K562 (cell line): ENCODE measurements around the gene ATF5. TPM values are rescaled to one million over a fixed set of nuclear protein-coding genes. Genes with fewer than 3 reads are reported as not detected.

Experiments
- BCOR ChIP-seq: fragments of 450-650 bp; IDR thresholded peaks from 2 replicates; pipeline ENCODE4 v1.6.1; 2016
- CBX1 ChIP-seq: sonication (generic); IDR thresholded peaks from 2 replicates; pipeline ENCODE4 v1.6.1; 2016; ENCODE audit warnings: antibody characterized with exemption, low read depth, mild to moderate bottlenecking
- DLX4 ChIP-seq: fragments of 250-450 bp; sonication (Bioruptor Pico); IDR thresholded peaks from 2 replicates; pipeline ENCODE4 v1.6.1; 2021; ENCODE audit warnings: mild to moderate bottlenecking
- FOXP1 ChIP-seq: sonication (generic); formaldehyde crosslinking; IDR thresholded peaks from 2 replicates; pipeline ENCODE4 v1.8.0; 2022; ENCODE audit warnings: mild to moderate bottlenecking, missing genetic modification reagents
- L3MBTL2 ChIP-seq: fragments of 450-650 bp; IDR thresholded peaks from 2 replicates; pipeline ENCODE4 v1.6.1; 2016; ENCODE audit warnings: mild to moderate bottlenecking, moderate library complexity
- NBN ChIP-seq: fragments of 450-650 bp; IDR thresholded peaks from 2 replicates; pipeline ENCODE4 v1.6.1; 2016; ENCODE audit warnings: low read depth, mild to moderate bottlenecking
- NELFE ChIP-seq: IDR thresholded peaks from 2 replicates; pipeline ENCODE4 v1.6.1; 2011; ENCODE audit warnings: mild to moderate bottlenecking; ENCODE audit not compliant: insufficient read depth, insufficient read length
- NEUROD1 ChIP-seq: fragments of 150-350 bp; IDR thresholded peaks from 2 replicates; pipeline ENCODE4 v1.6.1; 2014; ENCODE audit warnings: borderline replicate concordance, low read length, low read depth; ENCODE audit not compliant: partially characterized antibody
- PHF20 ChIP-seq: fragments of 450-650 bp; IDR thresholded peaks from 2 replicates; pipeline ENCODE4 v1.6.1; 2018; ENCODE audit not compliant: partially characterized antibody
- PRDM10 ChIP-seq: fragments of 450-650 bp; IDR thresholded peaks from 2 replicates; pipeline ENCODE4 v1.6.1; 2018; ENCODE audit not compliant: partially characterized antibody
- SNAPC5 ChIP-seq: fragments of 250-450 bp; sonication (Bioruptor Pico); IDR thresholded peaks from 2 replicates; pipeline ENCODE4 v1.8.0; 2021; ENCODE audit warnings: moderate library complexity, mild to moderate bottlenecking, inconsistent platforms
- TBL1XR1 ChIP-seq, 2 experiments: IDR thresholded peaks; 2 replicates each; pipeline ENCODE4 v1.6.1; 2012; ENCODE audit warnings: improper control_type of control experiment in 2 of 2, low read length in 2 of 2, mild to moderate bottlenecking in 1 of 2
- ZBTB34 ChIP-seq: fragments of 250-450 bp; sonication (Bioruptor Pico); IDR thresholded peaks from 2 replicates; pipeline ENCODE4 v1.8.0; 2021; ENCODE audit warnings: mild to moderate bottlenecking, moderate library complexity
- ZKSCAN8 ChIP-seq: fragments of 200-800 bp; sonication (Bioruptor generic); IDR thresholded peaks from 2 replicates; pipeline ENCODE4 v1.6.1; 2016; ENCODE audit warnings: missing genetic modification characterization, missing compliant biosample characterization
- ZNF609 ChIP-seq: sonication (generic); formaldehyde crosslinking; IDR thresholded peaks from 2 replicates; pipeline ENCODE4 v1.8.1; 2023; ENCODE audit warnings: missing genetic modification reagents, mild to moderate bottlenecking, borderline replicate concordance
- ZNF655 ChIP-seq: fragments of 250-450 bp; sonication (Bioruptor Pico); IDR thresholded peaks from 2 replicates; pipeline ENCODE4 v1.5.0; 2021
- polyA plus RNA-seq, 8 experiments: library from polyadenylated mRNA; depleted of rRNA in 4 of 8; stranded (reverse) in 5 of 8; unstranded in 3 of 8; fragments of >200 nt; fragmentation: Nextera tagmentation in 2 of 8; fragmentation: Illumina TruSeq in 1 of 8; extraction: Ambion mirVana in 2 of 8; extraction: Trizol in 1 of 8; gene quantifications; 2 replicates each; pipeline versions ENCODE4 v1.2.1 to v1.2.3, GENCODE V29; 2011 to 2014; ENCODE audit warnings: inconsistent platforms in 1 of 8, missing spikeins in 1 of 8
- total RNA-seq, 7 experiments: library from RNA; depleted of rRNA in 6 of 7; stranded (reverse); fragments of >200 nt in 6 of 7; fragmentation: Illumina TruSeq in 2 of 7; extraction: Trizol in 2 of 7; gene quantifications; 2 replicates each; pipeline versions ENCODE4 v1.2.1 to v1.2.3, GENCODE V29; 2011 to 2021; ENCODE audit warnings: low replicate concordance in 1 of 7

ATF5 gene
- total and polyA plus RNA-seq, 9 of the 15 experiments (the other 6 are each of a cell fraction or from before 2014, with no cell fraction given), result 3.0 to 57.6 (median 11.1) TPM

GRCh38 chr19:49937750-49938381 is 8.9 kb downstream of the ATF5 start (continued):
- TF ChIP-seq DLX4 (no peak), ZNF609 (CRISPR knock-in tag) (no peak), L3MBTL2 (0 out of 2 replicates have a peak, but pooled peaks have one; percentile 25), NELFE (no peak), SNAPC5 (CRISPR knock-in tag) (no peak), NBN (0 out of 2 replicates have a peak, but pooled peaks have one; percentile 41), ZNF655 (CRISPR knock-in tag) (no peak), NEUROD1 (no peak), PRDM10 (no peak), CBX1 (0 out of 2 replicates have a peak, but pooled peaks have one; percentile 34), BCOR (0 out of 2 replicates have a peak, but pooled peaks have one; percentile 37), ZKSCAN8 (CRISPR knock-in tag) (no peak), TBL1XR1 (IDR thresholded peaks at IDR 0.05; ENCODE audit: low read length in 2 of 2) (no peak), PHF20 (no peak), FOXP1 (CRISPR knock-in tag) (no peak), ZBTB34 (CRISPR knock-in tag) (no peak)
